HG03460 (cell line): Measurements from ENCODE around the gene NUDT19.
"Not testable (repeated sequence)": the region's sequence is repeated elsewhere in the genome, so short reads cannot be mapped to it uniquely, and the experiment has no call there.

Experiments
- ATAC-seq: cut with Tn5 transposase; IDR thresholded peaks from one replicate; pipeline ENCODE4 v1.9.1; 2021; ENCODE audit not compliant: unreplicated experiment

The NUDT19 gene

GRCh38 chr19:32704006-32704405 lies 12.4 kb downstream of the NUDT19 start:
- not testable (repeated sequence) for ATAC-seq

GRCh38 chr19:32708457-32708856 lies 16.8 kb downstream of the NUDT19 start:
- no peak for ATAC-seq

- ATAC-seq, result no peak
These were observed 17.4 kb downstream of the NUDT19 start for GRCh38 chr19:32709032-32709431.

DNA sequence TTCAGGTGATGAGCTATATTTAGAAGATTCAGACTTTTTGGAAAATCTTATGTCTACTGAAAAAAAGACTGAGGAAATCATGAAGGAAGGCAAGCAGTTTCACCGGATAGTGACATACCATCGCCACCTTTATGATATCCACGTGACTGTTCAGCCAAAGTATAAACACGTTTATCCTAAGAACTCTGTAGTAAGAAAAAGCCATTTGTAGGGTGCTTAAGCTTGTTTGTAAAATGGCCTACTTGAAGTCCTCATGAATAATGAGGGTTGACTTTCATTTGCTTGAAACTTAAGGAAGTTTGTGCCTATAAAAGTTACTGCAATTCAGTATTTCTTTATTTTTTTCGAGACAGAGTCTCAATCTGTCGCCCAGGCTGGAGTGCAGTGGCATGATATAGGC lies 20.1 kb downstream of the NUDT19 start:
- ATAC-seq, result no peak

- not testable (repeated sequence) for ATAC-seq
These were observed 24.6 kb downstream of the NUDT19 start for GRCh38 chr19:32716203-32716602.

DNA sequence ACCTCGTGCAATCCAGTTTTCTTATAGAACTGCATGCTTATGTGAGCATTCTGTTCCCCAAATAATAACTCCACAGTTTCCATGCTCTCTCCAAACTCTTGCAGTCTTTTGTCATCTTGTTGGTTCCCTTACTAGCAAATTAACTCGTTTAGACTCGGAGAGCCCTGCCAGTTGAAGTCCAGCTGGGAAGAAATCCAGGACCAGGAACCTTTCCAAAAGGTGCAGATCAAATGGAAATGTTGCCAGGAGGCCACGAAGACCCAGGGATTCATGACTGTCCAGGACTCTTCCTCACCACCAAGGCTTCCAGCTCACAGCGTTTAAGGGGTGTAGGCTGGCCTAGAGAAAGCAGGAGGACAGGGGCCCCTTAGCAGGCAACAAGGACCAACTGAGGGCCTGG lies 25.9 kb downstream of the NUDT19 start:
- ATAC-seq, result no peak

- ATAC-seq, result no peak
These were observed 26.7 kb downstream of the NUDT19 start for GRCh38 chr19:32718286-32718685.

DNA sequence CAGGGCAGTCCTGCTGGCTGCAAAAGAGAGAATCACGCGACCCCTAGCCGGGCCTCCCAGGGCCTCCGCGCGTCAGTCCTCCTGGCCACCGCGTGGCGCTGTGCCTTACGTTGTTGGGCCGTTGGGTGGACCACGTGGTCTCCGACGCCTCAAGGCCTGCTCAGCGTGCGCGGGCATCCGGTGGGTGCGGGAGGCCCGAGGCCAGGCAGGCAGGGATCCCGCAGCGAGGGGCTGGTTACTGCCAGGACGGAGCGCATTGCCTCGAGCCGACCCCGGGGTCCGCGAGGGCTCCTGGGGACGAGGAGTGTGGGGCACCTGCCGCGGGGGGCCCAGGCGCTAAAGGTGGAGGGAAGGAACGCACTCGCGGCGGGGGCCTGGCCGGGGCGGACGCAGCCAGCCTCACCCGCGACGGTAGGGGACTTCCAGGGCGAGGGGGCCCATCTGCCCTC lies 28.0 kb downstream of the NUDT19 start, which contains the start of gene TDRD12:
Gene TDRD12, plus strand, starts transcription at position 157 of the 449 bp plus-strand sequence. CDS start 306 bp downstream, outside the sequence.
- no peak for ATAC-seq

DNA sequence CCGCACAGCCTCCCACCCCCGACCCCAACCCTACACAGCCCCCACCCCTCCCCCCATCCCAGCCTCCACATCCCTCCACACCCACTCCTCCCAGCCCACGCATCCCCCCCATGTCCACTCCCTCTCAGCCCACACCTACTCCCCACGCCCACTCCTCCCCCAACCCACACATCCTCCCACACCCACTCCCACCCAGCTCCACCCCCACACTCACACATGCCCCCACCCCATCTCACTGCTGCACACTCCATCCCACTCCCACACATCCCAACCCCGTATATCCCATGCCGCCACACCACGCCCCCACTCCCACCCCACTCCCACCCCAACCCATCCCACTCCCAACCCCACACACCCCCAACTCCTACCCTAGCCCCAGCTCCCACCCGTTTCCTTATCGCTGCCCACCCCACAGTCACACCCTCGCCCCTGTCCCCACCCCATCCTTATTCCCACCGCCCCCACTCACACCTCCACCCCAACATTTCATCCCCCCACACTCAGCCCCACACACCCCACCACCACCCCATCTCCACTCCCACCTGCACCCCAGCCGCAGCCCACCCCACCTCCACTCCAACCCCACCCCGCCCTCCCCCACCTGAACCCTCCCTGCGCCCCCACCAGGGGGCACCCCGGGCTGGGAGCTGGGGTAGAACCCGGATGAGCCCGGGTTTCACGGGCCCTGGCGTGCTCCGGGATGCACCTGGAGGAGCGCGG lies 28.8 kb downstream of the NUDT19 start:
- no peak for ATAC-seq

- ATAC-seq, result no peak
These were observed 29.3 kb downstream of the NUDT19 start for GRCh38 chr19:32720936-32721250.

DNA sequence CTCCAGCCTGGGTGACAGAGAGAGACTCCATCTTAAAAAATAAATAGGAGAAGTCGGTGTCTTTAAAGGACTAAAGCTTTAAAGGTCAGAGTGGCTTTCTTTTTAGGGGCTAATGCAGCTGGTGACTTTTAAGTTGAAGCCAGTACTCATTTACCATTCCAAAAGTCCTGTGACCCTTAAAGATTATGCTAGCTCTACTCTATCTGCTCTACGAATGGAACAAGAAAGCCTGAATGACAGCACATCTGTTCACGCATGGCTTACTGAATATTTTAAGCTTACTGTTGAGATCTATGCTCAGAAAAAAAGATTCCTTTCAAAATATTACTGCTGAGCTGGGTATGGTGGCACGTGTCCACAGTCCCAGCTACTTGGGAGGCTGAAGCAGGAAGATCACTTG lies 44.3 kb downstream of the NUDT19 start:
- no peak for ATAC-seq

GRCh38 chr19:32743021-32743420 lies 51.4 kb downstream of the NUDT19 start:
- ATAC-seq, result no peak

GRCh38 chr19:32743447-32743846 lies 51.8 kb downstream of the NUDT19 start:
- ATAC-seq, result no peak

DNA sequence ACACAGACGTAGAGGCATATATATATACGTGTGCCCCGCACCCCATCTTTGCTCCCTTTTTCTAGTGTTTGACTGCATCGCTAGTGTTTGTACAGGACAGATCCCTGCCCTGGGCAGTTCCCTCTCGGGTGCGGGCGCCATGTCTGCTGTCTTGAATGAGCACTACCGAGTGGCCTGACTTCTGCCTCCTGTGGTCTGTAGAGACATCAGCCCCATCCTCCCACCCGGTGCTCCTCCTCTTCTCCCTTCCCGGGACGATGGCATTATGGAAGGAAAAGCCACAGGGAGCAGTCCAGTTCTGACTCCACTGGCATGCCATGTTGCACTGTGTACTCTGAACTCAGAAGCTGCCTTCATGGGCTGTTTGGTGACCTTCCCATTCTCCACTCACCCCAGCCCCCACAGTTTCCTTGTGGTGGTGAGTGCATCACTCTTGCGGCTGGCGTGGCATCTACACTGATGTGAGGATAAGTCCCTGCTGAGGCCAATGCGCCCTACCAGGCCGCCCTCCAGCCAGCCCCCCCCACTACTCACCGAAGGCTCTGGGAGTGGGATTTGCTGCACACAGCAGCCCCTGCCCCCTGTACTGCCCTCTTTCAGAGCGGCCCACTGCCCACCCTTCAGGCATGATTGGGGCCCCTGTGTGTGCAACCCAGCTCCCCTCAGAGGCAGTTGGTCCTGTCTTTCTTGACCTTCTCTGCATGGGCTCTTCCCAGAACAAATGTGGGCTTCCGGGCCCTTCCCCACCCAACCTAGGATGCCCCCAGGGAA lies 53.1 kb downstream of the NUDT19 start:
- no peak for ATAC-seq

DNA sequence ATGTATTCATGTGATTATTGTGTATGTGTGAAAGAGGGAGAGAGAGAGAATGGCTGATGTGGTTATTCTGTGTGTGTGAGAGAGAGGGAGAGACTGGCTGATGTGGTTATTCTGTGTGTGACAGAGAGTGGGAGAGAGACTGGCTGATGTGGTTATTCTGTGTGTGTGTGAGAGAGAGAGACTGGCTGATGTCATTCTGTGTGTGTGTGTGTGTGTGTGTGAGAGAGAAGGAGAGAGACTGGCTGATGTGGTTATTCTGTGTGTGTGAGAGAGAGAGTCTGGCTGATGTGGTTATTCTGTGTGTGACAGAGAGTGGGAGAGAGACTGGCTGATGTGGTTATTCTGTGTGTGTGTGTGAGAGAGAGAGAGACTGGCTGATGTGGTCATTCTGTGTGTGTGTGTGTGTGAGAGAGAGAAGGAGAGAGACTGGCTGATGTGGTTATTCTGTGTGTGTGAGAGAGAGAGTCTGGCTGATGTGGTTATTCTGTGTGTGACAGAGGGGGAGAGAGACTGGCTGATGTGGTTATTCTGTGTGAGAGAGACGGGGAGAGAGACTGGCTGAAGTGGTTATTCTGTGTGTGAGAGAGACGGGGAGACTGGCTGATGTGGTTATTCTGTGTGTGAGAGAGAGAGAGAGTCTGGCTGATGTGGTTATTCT lies 54.1 kb downstream of the NUDT19 start:
- ATAC-seq, result not testable (repeated sequence)

DNA sequence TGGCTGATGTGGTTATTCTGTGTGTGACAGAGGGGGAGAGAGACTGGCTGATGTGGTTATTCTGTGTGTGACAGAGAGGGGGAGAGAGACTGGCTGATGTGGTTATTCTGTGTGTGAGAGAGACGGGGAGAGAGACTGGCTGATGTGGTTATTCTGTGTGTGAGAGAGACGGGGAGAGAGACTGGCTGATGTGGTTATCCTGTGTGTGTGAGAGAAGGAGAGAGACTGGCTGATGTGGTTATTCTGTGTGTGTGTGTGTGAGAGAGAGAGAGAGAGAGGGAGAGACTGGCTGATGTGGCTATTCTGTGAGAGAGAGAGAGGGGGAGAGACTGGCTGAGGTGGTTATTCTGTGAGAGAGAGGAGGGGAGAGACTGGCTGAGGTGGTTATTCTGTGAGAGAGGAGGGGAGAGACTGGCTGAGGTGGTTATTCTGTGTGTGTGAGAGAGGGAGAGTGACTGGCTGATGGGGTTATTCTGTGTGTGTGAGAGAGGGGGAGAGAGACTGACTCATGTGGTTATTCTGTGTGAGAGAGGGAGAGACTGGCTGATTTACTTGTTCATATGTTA lies 55.1 kb downstream of the NUDT19 start:
- ATAC-seq, result not testable (repeated sequence)

DNA sequence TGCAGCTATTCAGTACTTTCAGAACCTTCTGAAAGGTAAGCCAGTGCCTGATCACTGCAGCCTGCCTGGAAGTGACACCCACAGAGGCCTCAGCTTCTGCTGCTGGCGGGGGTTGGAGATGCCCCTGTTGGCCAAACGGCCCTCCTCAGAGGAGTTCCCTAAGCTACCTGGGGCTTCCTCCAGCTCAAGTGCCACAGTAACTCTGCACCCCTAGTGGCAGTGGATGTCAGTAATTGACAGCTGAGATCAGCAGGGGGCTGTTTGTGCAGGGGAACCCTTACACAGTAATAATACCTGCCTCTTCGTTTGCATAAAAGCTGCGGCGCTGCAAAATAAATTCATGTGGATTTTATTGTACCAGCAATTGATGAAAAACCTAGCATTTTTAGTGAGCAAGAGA lies 56.9 kb downstream of the NUDT19 start:
- no peak for ATAC-seq

- no peak for ATAC-seq
These were observed 57.3 kb downstream of the NUDT19 start for GRCh38 chr19:32748948-32749347.

DNA sequence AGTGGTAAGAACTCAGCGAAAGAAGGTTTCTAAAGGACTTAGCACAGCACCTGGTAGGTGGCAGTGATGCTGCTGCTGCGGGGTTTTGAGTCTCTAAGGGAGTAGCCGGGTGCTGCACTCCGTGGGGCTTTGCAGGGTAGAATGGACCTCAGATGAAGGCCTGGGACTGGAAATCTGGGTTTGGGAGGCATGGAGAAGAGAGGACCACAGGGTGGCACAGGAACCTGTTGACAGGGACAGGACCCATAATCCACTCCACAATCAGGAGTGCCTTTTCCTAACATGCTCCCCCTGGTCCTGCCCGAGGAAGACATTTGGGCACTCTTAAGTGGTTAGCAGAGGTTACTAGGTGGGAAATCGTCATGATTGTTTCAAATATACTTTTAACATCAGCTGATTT lies 57.7 kb downstream of the NUDT19 start:
- no peak for ATAC-seq

DNA sequence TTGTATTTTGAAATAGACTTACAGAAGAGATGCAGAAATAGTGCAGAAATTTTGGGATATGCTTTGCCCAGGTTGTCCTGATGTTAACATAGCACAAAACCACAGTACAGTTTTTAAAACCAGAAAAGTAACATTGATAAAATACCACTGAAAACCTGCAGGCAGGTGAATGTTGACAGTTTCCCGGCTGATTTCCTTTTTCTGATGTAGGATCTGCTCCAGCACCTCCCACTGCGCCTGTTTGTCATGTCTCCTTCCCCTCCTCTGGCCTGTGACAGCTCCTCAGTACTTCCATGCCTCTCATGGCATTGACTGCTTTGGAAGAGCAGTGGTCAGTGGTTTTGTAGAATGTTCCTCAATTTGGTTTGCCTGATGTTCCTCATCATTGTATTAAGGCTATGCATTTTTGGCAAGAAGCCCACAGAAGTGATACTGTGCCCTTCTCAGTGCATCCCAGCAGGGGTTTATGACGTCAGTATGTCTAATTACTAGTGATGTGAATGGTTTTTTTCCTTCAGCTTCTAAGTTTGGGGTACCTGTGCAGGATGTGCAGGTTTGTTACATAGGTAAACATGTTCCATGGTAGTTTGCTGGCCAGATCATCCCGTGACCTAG lies 58.9 kb downstream of the NUDT19 start:
- ATAC-seq, result no peak

DNA sequence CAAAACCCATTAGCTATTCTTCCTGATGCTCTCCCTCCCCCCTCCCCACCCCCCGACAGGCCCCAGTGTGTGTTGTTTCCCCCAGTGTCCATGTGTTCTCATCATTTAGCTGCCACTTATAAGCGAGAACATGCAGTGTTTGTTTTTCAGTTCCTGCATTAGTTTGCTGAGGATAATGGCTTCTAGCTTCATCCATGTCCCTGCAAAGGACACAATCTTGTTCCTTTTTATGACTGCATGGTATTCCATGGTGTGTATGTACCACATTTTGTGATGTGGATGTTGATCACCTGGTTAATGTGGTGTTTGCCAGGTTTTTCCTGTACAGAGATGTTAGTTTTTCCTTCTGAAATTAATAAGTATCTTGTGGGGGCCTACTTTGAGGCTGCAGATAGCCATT lies 59.4 kb downstream of the NUDT19 start:
- ATAC-seq, result no peak
